Testis (tissue), 3 donors: Measurements from ENCODE around the gene ZFP3. TPM values are rescaled to one million over a fixed set of nuclear protein-coding genes. Genes with fewer than 3 reads are reported as not detected.
A peak's percentile ranks its signal among the peaks of the same experiment; 100 is the strongest.

Source experiments
- DNase-seq: peaks from one replicate; pipeline ENCODE4 v3.0.0-alpha.2; 2019
- H3K27ac ChIP-seq, 2 donors: fragments of 200-600 bp; sonication (generic); one replicate each; pipeline ENCODE4 v1.5.1; 2019
- H3K27me3 ChIP-seq: fragments of 200-600 bp; sonication (generic); one replicate; pipeline ENCODE4 v1.5.1; 2019
- H3K36me3 ChIP-seq: fragments of 200-600 bp; sonication (generic); one replicate; pipeline ENCODE4 v1.5.1; 2017; ENCODE audit warnings: low read depth; ENCODE audit errors: missing control alignments
- H3K4me1 ChIP-seq: fragments of 200-600 bp; sonication (generic); one replicate; pipeline ENCODE4 v1.5.1; 2019
- H3K4me3 ChIP-seq, 2 donors: fragments of 200-600 bp; sonication (generic); one replicate each; pipeline ENCODE4 v1.5.1; 2017 to 2019
- H3K9me3 ChIP-seq: fragments of 200-600 bp; sonication (generic); one replicate; pipeline ENCODE4 v1.5.1; 2017
- POLR2A ChIP-seq: fragments of 450-650 bp; IDR thresholded peaks from one replicate; pipeline ENCODE4 v1.6.1; 2017; ENCODE audit warnings: antibody characterized with exemption, mild to moderate bottlenecking, moderate library complexity
- WGBS, 2 donors: methylation state at CpG; one replicate each; pipeline ENCODE4 v1.1.5; 2018; 5-methylcytosine and 5-hydroxymethylcytosine counted together
- intact Hi-C: fragments of 100-400 bp; cut with DNase I; formaldehyde crosslinking; loops from one replicate; pipeline ENCODE4 v1.15.1; 2023; ENCODE audit warnings: low total_unique reads
- polyA plus RNA-seq: library from polyadenylated mRNA; stranded (reverse); fragments of 350-450 nt; fragmentation: Illumina TruSeq; extraction: RNeasy Lipid Tissue Mini Kit (QIAGEN cat#74804); gene quantifications from one replicate; pipeline ENCODE4 v1.2.3, GENCODE V29; 2014; ENCODE audit warnings: low read depth, low replicate concordance; ENCODE audit not compliant: insufficient read depth
- total RNA-seq, 2 donors: library from RNA; depleted of rRNA; stranded (reverse); fragments of >200 nt; gene quantifications; one replicate each; pipeline ENCODE4 v1.2.3, GENCODE V29; 2016
- TF ChIP-seq, protein P1 (sequence below), 3 experiments: fragments of 450-650 bp in 2 of 3; fragments of 200-600 bp in 1 of 3; sonication (generic) in 1 of 3; IDR thresholded peaks; one replicate each; pipeline ENCODE4 v1.5.1; 2016 to 2019; ENCODE audit warnings: antibody characterized with exemption in 3 of 3, mild to moderate bottlenecking in 2 of 3, moderate library complexity in 1 of 3

Gene ZFP3
- total and polyA plus RNA-seq, 3 donors from 2014 or later = 4.6 to 7.2 (median 6.4) TPM

DNA sequence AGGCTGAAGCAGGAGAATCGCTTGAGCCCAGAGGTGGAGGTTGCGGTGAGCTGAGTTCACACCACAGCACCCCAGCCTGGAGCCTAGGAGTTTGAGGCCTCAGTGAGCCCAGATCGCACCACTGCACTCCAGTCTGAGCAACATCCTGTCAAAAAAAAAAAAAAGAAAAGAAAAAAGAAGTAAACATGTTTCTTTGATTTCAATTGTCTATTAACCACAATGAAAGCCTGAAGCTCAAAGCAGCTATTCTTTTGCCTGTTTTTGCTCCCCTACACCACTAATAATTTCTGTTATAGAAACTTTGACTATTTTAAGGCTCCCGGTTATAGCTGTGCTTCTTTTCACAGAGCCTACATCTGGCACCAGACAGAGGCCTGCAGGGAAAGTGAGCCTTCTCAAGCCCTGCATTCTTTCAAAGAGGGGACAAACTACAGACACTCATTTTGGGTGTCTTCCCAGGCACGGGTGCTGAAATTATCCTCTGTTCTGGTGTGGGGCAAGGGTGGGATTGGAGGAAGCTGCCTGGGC lies 28.9 kb upstream of the ZFP3 start:
- Histone ChIP-seq H3K9me3 (no peaks in the 10 kb centered on the region), H3K27me3 (no peaks in the 10 kb centered on the region), H3K36me3 (no peaks in the 10 kb centered on the region), H3K4me1 (no peaks in the 10 kb centered on the region), H3K4me3 (no peak overlapping the region), H3K27ac (peak overlapping the region; percentile 22 to 73)
- intact Hi-C loops = no loop called here
- no peak for TF ChIP-seq POLR2A
- WGBS, 2 donors = 66 to 67% methylated on average over 5 of the region's 5 CpGs
- DNase-seq = no peak

- WGBS, 2 donors = 61 to 62% methylated on average over 9 of the region's 9 CpGs
- no peaks in the 10 kb centered on the region for H3K4me1 ChIP-seq
- no peak overlapping the region for H3K4me3 ChIP-seq
- DNase-seq = no peak
- no peak overlapping the region for H3K27ac ChIP-seq
- TF ChIP-seq, protein P1, sequence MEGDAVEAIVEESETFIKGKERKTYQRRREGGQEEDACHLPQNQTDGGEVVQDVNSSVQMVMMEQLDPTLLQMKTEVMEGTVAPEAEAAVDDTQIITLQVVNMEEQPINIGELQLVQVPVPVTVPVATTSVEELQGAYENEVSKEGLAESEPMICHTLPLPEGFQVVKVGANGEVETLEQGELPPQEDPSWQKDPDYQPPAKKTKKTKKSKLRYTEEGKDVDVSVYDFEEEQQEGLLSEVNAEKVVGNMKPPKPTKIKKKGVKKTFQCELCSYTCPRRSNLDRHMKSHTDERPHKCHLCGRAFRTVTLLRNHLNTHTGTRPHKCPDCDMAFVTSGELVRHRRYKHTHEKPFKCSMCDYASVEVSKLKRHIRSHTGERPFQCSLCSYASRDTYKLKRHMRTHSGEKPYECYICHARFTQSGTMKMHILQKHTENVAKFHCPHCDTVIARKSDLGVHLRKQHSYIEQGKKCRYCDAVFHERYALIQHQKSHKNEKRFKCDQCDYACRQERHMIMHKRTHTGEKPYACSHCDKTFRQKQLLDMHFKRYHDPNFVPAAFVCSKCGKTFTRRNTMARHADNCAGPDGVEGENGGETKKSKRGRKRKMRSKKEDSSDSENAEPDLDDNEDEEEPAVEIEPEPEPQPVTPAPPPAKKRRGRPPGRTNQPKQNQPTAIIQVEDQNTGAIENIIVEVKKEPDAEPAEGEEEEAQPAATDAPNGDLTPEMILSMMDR (IDR thresholded peaks at IDR 0.05) = no peak
- no peak for TF ChIP-seq POLR2A
- H3K27me3 ChIP-seq = no peaks in the 10 kb centered on the region
- no peaks in the 10 kb centered on the region for H3K9me3 ChIP-seq
- intact Hi-C loops = no loop called here
- H3K36me3 ChIP-seq = no peaks in the 10 kb centered on the region
These were observed 28.0 kb upstream of the ZFP3 start for GRCh38 chr17:5050278-5050677.

DNA sequence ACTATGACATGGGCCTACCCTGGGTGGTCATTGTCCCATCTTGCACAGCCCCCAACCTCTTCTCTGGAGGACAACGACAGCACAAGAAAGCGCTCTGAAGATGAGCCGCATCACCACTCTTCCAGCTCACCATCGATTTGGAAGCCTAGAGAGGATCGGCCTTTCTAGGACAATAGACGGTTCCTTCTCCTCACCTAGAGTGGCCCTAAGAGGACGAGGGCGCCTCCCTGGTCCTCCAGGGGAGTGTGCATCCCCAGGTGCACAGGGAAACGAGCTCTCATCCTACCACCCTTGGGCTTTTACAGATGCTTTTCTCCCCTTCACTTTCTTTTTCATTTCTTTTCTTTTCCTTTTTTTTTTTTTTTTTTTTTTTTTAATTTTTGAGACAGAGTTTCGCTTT lies 22.7 kb upstream of the ZFP3 start:
- H3K27ac ChIP-seq = no peak overlapping the region
- WGBS, 2 donors = 78 to 85% methylated on average over 9 to 10 of the region's 10 CpGs
- no peaks in the 10 kb centered on the region for H3K36me3 ChIP-seq
- peak; percentile 46 for DNase-seq
- TF ChIP-seq POLR2A = no peak
- TF ChIP-seq, protein P1 (IDR thresholded peaks at IDR 0.05) = no peak
- H3K4me1 ChIP-seq = no peaks in the 10 kb centered on the region
- H3K9me3 ChIP-seq = no peaks in the 10 kb centered on the region
- no peaks in the 10 kb centered on the region for H3K27me3 ChIP-seq
- no peak overlapping the region for H3K4me3 ChIP-seq
- intact Hi-C loops = no loop called here

DNA sequence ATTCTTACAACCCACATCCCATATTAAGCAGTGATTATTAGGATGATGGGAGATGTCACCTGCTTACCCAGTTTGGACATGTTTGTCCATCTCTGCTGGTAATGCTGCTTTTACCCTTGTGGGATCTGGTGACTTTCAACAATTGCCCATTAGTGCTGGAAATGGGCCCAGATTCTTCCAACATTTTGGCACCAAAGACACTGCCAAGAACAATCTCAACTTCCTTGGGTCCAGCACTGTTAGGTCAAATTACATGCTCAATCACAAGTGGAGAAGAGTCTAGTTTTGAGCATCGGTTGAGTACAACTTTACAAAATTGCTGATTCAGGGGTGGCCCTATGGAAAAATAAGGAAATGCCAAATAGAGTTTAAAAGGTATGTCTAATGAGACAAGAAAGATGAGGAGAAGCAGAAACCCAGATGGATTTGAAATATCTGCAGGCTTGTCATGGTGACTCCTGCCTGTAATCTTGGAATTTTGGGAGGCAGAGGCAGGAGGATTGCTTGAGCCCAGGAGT lies 13.0 kb upstream of the ZFP3 start:
- Histone ChIP-seq H3K4me1 (no peaks in the 10 kb centered on the region), H3K36me3 (no peaks in the 10 kb centered on the region), H3K27ac (no peak overlapping the region), H3K9me3 (no peaks in the 10 kb centered on the region), H3K27me3 (no peaks in the 10 kb centered on the region), H3K4me3 (no peak overlapping the region)
- no peak for TF ChIP-seq POLR2A
- TF ChIP-seq, protein P1 (IDR thresholded peaks at IDR 0.05) = no peak
- intact Hi-C loops = no loop called here
- no peak for DNase-seq
- 61 to 69% methylated on average over 1 of the region's 1 CpG for WGBS, 2 donors

GRCh38 chr17:5068236-5068635 lies 10.0 kb upstream of the ZFP3 start:
- no peak for TF ChIP-seq POLR2A
- TF ChIP-seq, protein P1 (IDR thresholded peaks at IDR 0.05) = no peak
- Histone ChIP-seq H3K4me1 (no peaks in the 10 kb centered on the region), H3K9me3 (no peaks in the 10 kb centered on the region), H3K27me3 (no peaks in the 10 kb centered on the region), H3K27ac (no peak overlapping the region), H3K36me3 (no peaks in the 10 kb centered on the region), H3K4me3 (no peak overlapping the region)
- WGBS, 2 donors = 96% methylated on average over 3 of the region's 3 CpGs
- intact Hi-C loops = no loop called here
- no peak for DNase-seq
